ENCODE results near the gene PUS1.

PUS1 gene

DNA sequence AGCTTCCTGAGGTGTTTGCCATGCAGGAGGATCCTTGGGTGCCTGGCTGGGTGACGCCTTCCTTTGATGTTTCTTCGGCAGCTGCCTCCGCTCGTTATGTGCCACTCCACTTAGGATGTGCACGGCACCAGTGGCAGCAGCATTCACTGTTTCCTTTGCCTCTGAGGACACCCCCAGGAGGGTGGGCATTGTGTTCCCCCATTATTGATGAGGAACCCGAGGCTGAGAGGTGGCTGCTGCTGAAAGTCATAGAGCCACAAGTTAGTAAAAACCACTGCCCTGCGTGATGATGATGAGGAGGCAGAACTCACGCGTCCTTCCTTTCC is 61.9 kb downstream of the PUS1 start:
- TF ChIP-seq, protein P1, sequence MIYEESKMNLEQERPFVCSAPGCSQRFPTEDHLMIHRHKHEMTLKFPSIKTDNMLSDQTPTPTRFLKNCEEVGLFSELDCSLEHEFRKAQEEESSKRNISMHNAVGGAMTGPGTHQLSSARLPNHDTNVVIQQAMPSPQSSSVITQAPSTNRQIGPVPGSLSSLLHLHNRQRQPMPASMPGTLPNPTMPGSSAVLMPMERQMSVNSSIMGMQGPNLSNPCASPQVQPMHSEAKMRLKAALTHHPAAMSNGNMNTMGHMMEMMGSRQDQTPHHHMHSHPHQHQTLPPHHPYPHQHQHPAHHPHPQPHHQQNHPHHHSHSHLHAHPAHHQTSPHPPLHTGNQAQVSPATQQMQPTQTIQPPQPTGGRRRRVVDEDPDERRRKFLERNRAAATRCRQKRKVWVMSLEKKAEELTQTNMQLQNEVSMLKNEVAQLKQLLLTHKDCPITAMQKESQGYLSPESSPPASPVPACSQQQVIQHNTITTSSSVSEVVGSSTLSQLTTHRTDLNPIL (CRISPR knock-in tag; IDR thresholded peaks at IDR 0.05; ENCODE audit: low read depth): no peak
- no peak for TF ChIP-seq GLIS3 (CRISPR knock-in tag; IDR thresholded peaks at IDR 0.05)
- no peak for TF ChIP-seq ESRRG (CRISPR knock-in tag; IDR thresholded peaks at IDR 0.05)
- no peak for TF ChIP-seq TCF4 (CRISPR knock-in tag; IDR thresholded peaks at IDR 0.05; ENCODE audit: borderline replicate concordance)
- TF ChIP-seq CSDC2 (CRISPR knock-in tag; IDR thresholded peaks at IDR 0.05): no peak
- no peak for TF ChIP-seq ARNTL (CRISPR knock-in tag; IDR thresholded peaks at IDR 0.05; ENCODE audit: borderline replicate concordance, low read depth)
- no peak for TF ChIP-seq ZC3H10 (CRISPR knock-in tag; IDR thresholded peaks at IDR 0.05)
- TF ChIP-seq, protein P2, sequence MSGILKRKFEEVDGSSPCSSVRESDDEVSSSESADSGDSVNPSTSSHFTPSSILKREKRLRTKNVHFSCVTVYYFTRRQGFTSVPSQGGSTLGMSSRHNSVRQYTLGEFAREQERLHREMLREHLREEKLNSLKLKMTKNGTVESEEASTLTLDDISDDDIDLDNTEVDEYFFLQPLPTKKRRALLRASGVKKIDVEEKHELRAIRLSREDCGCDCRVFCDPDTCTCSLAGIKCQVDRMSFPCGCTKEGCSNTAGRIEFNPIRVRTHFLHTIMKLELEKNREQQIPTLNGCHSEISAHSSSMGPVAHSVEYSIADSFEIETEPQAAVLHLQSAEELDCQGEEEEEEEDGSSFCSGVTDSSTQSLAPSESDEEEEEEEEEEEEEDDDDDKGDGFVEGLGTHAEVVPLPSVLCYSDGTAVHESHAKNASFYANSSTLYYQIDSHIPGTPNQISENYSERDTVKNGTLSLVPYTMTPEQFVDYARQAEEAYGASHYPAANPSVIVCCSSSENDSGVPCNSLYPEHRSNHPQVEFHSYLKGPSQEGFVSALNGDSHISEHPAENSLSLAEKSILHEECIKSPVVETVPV (CRISPR knock-in tag; IDR thresholded peaks at IDR 0.05): no peak
- TF ChIP-seq, protein P3, sequence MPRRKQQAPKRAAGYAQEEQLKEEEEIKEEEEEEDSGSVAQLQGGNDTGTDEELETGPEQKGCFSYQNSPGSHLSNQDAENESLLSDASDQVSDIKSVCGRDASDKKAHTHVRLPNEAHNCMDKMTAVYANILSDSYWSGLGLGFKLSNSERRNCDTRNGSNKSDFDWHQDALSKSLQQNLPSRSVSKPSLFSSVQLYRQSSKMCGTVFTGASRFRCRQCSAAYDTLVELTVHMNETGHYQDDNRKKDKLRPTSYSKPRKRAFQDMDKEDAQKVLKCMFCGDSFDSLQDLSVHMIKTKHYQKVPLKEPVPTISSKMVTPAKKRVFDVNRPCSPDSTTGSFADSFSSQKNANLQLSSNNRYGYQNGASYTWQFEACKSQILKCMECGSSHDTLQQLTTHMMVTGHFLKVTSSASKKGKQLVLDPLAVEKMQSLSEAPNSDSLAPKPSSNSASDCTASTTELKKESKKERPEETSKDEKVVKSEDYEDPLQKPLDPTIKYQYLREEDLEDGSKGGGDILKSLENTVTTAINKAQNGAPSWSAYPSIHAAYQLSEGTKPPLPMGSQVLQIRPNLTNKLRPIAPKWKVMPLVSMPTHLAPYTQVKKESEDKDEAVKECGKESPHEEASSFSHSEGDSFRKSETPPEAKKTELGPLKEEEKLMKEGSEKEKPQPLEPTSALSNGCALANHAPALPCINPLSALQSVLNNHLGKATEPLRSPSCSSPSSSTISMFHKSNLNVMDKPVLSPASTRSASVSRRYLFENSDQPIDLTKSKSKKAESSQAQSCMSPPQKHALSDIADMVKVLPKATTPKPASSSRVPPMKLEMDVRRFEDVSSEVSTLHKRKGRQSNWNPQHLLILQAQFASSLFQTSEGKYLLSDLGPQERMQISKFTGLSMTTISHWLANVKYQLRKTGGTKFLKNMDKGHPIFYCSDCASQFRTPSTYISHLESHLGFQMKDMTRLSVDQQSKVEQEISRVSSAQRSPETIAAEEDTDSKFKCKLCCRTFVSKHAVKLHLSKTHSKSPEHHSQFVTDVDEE (CRISPR knock-in tag; IDR thresholded peaks at IDR 0.05): no peak
- TF ChIP-seq ZNF565 (CRISPR knock-in tag; conservative IDR thresholded peaks at IDR 0.05; ENCODE audit: low read depth): no peak
- TF ChIP-seq ISL1 (CRISPR knock-in tag; IDR thresholded peaks at IDR 0.05): no peak
- TF ChIP-seq ZFP30 (CRISPR knock-in tag; IDR thresholded peaks at IDR 0.05): no peak
- TF ChIP-seq SNAI2 (CRISPR knock-in tag; IDR thresholded peaks at IDR 0.05): no peak
- TF ChIP-seq BACH2 (CRISPR knock-in tag; IDR thresholded peaks at IDR 0.05; ENCODE audit: borderline replicate concordance): no peak
- no peak for TF ChIP-seq RARB (CRISPR knock-in tag; IDR thresholded peaks at IDR 0.05)
- TF ChIP-seq TOX (CRISPR knock-in tag; IDR thresholded peaks at IDR 0.05; ENCODE audit: borderline replicate concordance): no peak
- no peak for TF ChIP-seq OSR1 (CRISPR knock-in tag; IDR thresholded peaks at IDR 0.05)
- no peak for TF ChIP-seq ZFP3 (CRISPR knock-in tag; IDR thresholded peaks at IDR 0.05)
- no peak for TF ChIP-seq ZNF8 (CRISPR knock-in tag; IDR thresholded peaks at IDR 0.05)
- no peak for TF ChIP-seq PPARA (CRISPR knock-in tag; IDR thresholded peaks at IDR 0.05; ENCODE audit: borderline replicate concordance)
- ATAC-seq: no peak

DNA sequence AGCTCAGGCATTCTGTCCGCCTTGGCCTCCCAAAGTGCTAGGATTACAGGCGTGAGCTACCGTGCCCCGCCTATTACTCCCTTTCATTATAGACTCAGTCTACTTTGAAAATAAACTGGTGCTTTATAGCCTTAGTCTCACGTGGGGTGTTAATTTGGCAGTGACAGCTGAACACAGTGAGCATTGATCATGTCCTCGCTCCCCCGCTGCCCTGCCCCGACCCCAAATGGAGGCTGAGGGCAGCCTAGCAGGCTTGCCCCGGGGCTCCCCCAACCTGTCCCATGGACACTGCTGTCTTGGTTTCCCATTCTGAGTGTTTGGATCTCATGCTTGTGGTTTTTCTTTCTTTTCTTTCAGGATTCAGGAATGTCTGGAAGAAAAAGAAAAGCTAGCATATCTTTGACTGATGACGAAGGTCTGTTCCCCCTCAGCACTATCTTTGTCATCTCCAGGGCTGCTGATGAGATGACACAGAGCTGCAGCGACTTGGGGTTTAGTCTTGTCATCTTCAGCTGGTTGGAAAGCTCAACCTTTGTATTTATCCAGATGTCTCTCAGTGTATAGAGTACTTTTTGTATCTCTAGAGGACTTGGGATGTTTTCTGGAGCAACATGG is 62.8 kb downstream of the PUS1 start:
- no peak for ATAC-seq
- TF ChIP-seq ARNTL (CRISPR knock-in tag; IDR thresholded peaks at IDR 0.05; ENCODE audit: borderline replicate concordance, low read depth): no peak
- TF ChIP-seq ISL1 (CRISPR knock-in tag; IDR thresholded peaks at IDR 0.05): no peak
- TF ChIP-seq, protein P3 (CRISPR knock-in tag; IDR thresholded peaks at IDR 0.05): no peak
- no peak for TF ChIP-seq ZC3H10 (CRISPR knock-in tag; IDR thresholded peaks at IDR 0.05)
- no peak for TF ChIP-seq CSDC2 (CRISPR knock-in tag; IDR thresholded peaks at IDR 0.05)
- TF ChIP-seq ZNF8 (CRISPR knock-in tag; IDR thresholded peaks at IDR 0.05): no peak

DNA sequence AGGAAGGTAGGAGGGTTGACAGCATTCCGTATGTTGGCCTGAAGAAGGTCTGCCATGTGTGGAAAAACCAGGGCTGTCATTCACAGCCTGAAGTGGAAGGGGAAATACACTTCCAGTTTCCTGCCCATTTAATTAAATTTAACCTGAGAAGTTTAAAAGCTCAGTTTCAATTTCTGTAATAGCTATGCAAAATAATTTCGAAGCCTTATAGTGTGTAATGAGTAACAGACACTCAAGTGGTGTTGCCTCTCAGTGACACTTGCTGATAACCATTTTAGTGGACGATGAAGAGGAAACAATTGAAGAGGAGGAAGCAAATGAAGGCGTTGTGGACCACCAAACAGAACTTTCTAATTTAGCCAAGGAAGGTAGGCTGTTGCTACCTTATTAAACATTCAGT is 65.5 kb downstream of the PUS1 start:
- TF ChIP-seq, protein P2 (CRISPR knock-in tag; IDR thresholded peaks at IDR 0.05): no peak
- TF ChIP-seq ZNF8 (CRISPR knock-in tag; IDR thresholded peaks at IDR 0.05) (no peak), TCF4 (CRISPR knock-in tag; IDR thresholded peaks at IDR 0.05; ENCODE audit: borderline replicate concordance) (no peak), ISL1 (CRISPR knock-in tag; IDR thresholded peaks at IDR 0.05) (no peak), ESRRG (CRISPR knock-in tag; IDR thresholded peaks at IDR 0.05) (no peak), PPARA (CRISPR knock-in tag; IDR thresholded peaks at IDR 0.05; ENCODE audit: borderline replicate concordance) (no peak), ZC3H10 (CRISPR knock-in tag; IDR thresholded peaks at IDR 0.05) (no peak)
- TF ChIP-seq, protein P4, sequence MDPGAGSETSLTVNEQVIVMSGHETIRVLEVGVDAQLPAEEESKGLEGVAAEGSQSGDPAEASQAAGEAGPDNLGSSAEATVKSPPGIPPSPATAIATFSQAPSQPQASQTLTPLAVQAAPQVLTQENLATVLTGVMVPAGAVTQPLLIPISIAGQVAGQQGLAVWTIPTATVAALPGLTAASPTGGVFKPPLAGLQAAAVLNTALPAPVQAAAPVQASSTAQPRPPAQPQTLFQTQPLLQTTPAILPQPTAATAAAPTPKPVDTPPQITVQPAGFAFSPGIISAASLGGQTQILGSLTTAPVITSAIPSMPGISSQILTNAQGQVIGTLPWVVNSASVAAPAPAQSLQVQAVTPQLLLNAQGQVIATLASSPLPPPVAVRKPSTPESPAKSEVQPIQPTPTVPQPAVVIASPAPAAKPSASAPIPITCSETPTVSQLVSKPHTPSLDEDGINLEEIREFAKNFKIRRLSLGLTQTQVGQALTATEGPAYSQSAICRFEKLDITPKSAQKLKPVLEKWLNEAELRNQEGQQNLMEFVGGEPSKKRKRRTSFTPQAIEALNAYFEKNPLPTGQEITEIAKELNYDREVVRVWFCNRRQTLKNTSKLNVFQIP (CRISPR knock-in tag; IDR thresholded peaks at IDR 0.05; ENCODE audit: borderline replicate concordance, low read depth): no peak
- ATAC-seq: no peak
